Stimulated activated CD8-positive, alpha-beta memory T cell treated with anti-CD3 and anti-CD28 coated beads, Interleukin-7, amount 100 ng/mL, for 48 hours (primary cell): ENCODE results near the gene CLDN17.

Experiments
- DNase-seq, 2 donors: peaks; one replicate each; pipeline ENCODE4 v3.0.0-alpha.2; 2020; ENCODE audit warnings: low read depth in 1 of 2; ENCODE audit errors: extremely low read depth in 1 of 2

The CLDN17 gene, protein sequence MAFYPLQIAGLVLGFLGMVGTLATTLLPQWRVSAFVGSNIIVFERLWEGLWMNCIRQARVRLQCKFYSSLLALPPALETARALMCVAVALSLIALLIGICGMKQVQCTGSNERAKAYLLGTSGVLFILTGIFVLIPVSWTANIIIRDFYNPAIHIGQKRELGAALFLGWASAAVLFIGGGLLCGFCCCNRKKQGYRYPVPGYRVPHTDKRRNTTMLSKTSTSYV

DNA sequence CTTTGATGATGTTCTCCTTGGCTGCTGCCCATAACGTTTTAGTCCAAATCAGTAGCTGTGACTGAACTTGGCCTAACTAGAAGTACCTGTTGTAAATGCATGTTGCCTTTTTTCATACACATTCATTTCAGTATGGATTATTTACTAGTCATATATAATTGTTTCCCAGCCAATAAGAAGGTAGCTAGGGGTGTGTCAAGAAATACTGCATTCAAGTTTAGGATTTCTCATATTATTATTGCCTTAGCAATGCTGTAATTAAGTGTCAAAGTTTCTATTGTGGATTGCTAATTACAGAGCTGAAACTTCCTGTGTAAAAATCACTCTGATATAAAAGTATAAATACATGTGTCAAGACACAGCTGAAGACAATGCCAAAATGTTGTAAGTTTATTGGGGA lies at the start of gene CLDN17:
CLDN17 (minus strand) TSS at position 101 of the 400 bp plus-strand sequence. CDS start 188 bp downstream, outside the sequence.
- DNase-seq = no peak

DNA sequence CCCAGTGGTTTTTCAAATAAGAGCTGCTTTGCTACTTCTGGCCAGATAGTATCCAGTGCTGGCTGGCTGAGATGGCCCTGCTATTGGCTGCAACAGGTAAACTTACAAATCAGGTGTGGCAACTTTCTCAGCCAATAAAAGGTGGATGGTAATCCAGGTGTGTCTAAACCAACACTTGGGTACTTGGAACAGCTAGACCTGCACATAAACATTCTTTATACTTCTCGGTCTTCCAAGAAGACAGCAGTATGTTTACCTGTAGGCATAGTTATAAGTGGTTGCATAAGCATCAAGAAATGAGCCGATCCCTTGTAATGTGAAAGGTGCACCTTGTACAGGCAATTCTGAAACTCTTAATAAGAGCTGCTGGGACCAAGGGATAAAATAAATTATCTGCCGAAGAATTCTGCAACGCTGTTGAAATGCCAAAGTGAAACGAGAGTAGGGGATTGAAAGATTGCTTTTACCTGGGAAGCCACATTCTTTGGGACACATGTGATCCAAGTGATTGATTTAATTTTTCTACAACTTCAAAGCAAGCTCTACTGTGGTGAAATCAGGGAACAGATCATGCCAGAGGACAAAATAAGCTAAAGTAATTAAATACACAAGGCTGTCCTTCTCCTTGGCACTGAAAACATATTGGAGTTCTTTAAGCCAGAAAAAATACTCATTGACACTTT lies 49.6 kb upstream of the CLDN17 start, which contains the start of gene CLDN8:
CLDN8 (minus strand) TSS at position 57 of the 683 bp plus-strand sequence. CDS start 172 bp downstream, outside the sequence.
- DNase-seq = no peak

DNA sequence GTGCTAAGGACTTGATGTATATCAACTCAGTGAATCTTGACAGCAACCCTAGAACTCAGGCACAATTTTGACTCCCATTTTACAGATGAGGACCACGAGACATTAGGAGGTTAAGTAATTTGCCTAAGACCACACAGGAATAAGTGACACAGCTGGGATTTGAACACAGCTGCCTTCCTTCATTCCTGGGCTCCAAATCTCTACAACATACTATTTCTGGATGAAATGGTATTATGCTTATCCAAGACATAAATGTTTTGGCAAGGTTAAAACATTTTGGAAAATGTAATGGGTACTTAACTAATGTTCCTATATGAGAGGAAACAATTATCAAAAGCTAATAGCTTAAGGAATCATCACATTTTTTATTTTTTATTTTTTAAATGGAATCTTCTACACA lies 44.5 kb upstream of the CLDN17 start:
- DNase-seq = no peak

DNA sequence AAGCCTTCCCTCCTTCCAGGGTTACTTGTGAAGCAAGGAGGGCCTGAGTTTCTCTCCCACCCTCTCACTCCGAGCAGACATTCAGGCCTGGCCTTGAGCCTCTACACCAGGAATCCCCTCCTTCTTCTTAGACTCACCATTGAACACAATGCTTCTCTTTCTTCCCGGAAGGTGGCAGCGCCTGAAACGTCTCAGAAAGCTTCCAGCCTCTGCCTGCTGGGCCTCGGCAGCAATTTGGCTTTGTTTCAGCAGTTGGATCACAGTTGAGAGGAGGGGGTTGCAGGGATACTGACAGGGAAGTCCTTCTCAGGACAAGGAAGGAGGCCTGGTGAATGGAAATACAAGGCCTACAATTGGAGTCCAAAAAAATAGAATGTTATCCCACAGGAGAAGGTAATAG lies 43.0 kb upstream of the CLDN17 start:
- DNase-seq = no peak

DNA sequence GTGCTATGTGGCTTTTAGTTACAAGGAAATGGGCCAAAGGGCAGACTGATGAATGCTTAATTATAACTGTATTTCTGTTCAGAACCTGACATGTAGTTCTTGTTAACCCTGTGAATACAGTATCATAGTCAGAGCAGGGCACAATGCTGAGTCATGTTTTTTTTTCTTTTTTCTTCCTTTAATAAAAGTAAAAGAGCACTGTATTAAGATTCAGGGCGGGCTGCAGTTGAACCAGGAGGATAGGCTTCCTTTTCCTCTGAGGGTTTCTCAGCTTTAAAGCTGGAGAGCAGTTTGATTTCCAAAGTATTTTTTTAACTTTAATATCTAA lies 40.6 kb upstream of the CLDN17 start:
- no peak for DNase-seq

DNA sequence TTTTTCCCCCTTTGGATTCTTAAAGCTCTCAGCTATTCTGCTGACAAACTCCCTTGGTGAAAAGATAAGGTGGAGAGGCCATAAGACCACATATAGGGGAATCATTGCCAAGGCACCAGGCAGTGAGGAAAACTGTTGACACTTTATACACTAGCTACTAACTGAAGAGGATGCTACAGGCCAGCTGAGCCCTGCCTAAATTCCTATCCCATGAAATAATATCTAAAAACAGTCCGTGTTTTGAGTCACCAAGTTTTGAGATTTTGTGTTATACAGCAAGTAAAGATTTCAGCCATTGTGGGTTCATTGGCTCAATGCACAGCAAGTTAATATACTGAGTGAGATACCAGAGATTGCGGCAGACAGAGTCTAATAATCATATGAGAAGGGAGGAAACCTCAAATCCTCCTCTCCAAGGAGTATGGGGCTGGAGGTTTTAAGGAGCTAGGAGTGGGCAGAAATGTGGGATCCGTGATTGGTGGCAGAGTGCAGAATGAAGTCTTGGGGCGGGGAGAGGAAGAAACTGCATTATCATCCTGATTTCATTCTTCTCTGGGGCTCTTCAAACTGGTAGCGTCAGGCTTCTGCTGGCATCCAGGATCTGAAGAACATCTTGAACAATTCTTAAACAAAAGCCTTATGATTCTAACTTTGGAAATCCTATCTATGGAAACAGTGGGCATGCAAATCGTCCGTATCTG lies 40.1 kb upstream of the CLDN17 start:
- no peak for DNase-seq

DNA sequence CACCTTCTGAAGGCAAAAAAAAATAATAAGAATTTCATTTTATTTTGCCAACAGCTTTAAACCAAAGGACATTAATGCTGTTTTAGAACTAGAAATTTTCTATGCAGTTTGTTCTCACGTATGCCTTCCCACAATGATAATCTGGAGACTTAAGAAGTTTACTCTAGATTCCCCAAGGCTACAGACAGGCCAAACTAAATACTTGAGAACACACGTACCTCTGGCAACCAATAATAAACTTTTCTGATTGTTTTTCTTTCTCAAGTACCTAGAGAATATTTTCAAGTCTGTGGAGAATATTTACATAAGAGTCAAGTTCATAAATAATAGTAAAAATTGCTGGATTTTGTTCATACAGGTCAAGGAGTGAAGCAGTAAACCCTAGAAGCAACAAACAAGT lies 33.4 kb upstream of the CLDN17 start:
- DNase-seq = no peak

DNA sequence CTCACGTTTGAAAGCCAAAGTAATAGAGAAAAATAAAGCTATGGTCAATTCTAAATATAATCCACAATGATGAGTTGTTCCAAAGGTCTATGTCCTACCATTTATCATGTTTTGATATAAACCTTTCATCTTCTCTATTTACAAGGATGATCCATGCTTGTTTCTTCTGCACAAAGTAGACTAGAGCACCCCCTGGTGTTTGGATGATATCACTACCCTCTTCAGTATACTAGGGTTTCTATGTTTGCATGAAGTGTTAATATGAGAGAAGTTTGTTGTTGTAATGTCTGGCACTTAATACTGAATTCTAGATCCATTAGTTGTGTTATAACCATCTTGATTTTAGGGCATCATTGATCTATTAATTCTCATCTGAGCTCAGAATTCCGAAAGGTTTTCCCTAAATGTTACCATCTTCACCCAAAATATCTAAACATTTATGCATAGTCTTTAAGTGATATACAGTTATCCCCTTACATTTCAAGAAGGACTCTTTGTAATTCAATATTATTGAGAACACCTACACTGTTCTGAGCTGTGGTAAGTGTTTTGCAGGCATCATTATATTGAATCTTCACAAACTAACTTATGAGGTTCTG lies 28.2 kb upstream of the CLDN17 start:
- no peak for DNase-seq

DNA sequence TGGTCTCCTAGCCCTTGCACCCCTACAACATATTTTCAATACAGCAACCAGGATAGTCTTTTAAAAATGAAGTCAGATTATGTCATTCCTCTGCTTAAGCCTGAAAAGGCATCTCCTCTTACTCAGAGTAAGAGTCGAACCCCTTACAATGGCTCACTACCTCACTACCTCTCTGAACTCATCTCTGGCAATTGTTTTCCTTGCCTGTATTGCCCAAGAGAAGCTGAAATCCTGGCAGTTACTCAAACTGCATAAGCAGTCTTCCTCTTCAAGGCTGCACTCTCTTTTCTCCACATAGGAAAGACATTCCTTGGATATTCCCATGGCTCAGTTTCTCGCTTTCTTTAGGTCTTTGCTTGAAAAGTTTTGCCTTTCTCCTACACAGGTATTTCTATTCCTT lies 26.6 kb upstream of the CLDN17 start:
- DNase-seq = no peak

DNA sequence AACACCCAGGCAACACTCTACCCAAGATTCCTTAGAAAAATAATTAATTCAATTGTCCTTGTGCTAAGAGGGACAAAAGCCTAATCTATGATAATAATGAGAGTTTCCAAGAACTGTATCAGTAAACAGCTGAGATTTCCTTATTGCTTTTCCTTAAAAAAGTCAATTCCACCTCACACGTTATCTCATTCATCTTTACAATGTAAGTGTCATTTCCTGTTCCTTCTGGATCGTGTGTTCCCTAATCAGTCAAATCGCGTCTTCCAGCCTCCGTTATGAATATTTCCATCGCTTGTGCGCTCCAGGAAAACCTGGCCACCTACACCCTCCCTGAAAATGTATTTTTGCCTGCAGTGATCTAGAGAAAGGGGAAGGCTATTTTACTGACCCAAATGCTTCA lies 23.9 kb upstream of the CLDN17 start:
- no peak for DNase-seq

DNA sequence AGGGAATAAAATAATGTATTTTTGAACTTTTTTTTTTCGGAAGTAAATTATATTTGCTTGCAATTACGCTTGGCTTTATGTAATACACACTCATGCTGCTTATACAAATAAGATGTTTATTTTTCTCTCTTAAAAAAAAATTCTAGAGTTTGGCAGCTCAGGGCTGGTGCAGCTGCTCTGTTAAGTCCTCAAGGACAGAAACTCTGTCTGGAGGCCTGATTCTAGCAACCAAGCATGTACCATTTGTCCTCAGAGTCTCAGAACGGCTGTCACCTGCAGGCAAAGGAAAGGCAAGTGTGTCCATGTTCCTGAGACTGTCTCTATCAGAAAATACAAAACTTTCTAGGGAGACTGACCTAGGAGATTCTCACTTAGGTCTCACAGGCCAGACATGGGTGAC lies 23.2 kb upstream of the CLDN17 start:
- DNase-seq = no peak

DNA sequence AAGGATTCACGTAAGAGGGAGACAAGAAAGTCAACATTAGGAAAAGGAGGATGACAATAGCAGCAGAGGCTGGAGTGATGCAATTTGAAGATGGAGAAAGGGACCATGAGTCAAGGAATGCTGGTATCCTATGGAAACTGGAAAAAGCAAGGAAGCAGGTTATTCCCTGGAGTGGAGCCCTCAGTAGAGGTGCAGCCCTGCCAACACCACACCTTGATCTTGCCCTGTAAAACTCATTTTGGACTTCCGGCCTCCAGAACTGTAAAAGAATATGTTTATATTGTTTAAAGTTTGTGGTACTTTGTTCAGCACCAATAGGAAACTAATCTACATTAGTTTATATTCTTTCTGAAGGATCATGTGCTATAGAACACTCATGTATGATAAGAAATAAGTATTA lies 19.6 kb upstream of the CLDN17 start:
- no peak for DNase-seq

DNA sequence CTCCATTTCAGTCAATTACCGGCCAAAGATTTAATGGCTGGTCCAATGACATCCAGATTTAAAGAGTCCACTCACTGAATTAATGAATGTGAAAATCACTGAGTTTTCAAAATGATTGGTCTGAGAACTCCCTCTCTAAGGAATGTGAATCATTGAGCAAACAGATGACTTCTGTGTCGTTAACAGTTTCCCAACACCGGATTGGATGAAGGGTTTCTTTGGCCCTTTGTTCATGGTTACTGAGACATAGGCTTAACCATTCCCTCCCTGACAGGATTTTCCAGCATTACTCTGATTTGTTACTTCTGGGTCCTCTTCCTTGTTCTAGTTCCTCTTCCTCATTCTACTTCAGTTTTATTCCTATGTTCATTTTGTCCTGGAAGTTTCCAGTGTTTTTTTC lies 1.5 kb upstream of the CLDN17 start:
- no peak for DNase-seq

DNA sequence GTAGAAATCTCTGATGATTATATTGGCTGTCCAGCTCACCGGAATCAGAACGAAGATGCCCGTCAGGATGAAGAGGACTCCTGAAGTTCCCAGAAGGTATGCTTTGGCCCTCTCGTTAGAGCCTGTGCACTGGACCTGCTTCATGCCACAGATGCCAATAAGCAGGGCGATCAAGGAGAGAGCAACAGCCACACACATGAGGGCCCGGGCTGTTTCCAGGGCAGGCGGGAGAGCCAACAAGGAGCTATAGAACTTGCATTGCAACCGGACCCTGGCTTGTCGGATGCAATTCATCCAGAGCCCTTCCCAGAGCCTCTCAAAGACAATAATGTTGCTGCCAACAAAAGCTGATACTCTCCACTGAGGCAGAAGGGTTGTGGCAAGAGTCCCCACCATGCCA lies 434 bp downstream of the CLDN17 start:
- DNase-seq = no peak

DNA sequence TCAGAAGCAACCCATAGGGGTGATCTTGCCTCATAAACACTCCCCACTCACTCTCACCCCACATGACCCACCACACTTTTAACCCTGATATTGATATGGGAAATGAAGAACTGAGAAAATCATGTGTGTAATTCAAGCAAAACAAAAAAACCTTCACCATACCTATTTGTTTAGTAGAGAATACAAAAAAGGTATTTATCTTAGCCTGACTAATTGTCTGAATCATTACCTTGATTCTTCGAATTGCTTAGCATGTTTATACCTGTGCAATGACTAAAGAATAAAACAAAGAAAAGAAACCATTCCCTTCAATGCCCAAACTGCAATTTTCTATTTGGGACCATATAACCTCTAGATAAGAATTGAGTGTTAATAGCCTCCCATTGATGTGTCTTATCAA lies 1.8 kb downstream of the CLDN17 start:
- DNase-seq = no peak

DNA sequence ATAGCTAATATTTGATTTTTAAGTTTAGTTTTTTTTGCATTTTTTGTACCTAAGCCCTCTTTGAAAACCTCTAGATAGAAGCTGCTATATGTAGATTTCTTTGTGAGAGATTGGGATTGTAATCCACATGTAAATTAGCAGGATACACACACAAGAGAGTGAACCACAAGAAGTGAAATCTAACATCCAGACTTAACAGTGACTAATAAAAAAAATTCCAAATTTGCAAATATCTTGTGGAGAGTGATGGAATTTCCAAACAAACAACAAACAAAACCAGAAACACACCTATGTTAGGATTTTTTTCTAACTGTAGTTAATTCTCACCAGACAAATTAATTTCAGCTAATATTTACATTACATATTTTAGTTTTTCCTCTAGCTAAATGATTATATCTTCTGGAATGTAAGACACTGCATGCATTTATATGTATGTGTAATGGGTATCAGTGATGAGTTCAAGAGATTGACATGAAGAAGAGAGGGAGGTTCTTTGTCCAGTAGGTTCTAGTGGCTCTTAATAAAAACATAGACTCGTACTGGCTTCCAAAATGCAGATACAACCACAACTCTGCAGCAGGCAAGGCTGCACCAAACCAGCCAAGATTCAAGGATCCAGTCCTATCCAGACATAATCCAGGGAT lies 12.8 kb downstream of the CLDN17 start:
- no peak for DNase-seq

DNA sequence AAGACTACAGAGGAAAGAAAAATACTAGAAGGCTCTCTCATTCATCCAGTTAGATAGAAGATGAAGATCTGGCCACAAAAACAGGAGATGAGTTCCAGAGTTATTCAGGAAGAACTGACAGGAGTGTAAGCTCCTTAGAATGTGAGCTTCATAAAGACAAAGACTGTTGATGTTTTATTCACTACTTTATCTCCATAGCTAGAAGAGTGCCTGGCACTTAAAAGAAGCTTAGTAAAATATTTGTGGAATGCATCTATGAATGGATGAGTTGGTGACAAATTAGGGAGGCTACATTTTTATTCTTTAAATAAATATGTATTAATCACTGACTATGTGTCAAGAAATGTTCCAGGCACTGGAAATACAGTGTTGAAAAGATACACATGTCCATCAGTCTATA lies 13.8 kb downstream of the CLDN17 start:
- no peak for DNase-seq

DNA sequence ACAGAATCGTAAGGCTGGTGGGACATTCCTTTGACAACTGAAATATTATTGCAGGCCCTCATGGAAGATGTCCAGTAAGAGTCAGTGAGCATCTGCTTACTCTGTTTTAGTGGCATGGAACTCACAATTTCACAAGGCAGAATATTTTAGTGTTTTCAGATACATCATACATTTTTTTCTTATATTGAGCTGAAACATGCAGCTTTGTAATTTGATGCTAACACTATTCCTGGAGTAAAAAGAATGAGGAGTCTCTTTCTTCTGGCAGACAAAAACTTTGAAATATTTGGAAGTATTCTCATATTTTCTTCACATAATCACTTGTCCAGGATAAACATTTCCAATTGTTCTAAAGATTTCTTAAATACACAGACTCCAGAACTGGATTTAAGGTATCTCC lies 17.7 kb downstream of the CLDN17 start:
- no peak for DNase-seq

DNA sequence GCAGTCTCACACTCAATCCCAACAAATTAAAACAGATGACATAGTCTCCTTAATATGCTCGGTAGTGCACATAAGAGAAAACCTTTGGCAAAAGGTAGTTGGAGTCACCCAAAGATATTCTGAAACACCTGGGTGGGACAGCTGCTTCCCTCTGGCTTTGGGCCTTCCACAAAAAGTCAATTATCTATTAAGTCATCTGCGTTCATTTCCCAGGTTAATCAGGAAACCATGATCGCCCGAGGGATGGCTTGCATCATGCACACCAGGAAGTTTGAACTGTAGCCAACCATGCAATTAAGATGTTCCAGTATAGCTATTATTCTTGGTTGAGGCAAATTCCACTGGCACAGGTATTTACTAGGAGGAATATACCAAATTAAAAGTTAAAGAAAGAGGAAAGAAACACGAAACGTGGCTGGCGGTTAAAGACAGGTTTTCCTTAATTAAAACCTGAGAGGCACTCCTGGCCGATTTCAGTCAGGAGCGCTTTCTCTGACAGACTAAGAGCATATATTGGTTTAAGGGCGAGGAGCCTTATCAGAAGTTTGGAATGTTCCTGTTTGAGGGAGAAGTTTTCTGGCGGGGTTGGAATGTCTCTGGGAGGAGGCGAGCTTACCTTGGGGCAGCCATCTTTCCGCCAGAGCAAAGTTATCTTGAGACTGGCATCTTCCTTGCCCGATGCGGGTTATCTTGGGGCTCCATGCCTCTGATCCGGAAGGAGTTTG lies 19.9 kb downstream of the CLDN17 start:
- no peak for DNase-seq

DNA sequence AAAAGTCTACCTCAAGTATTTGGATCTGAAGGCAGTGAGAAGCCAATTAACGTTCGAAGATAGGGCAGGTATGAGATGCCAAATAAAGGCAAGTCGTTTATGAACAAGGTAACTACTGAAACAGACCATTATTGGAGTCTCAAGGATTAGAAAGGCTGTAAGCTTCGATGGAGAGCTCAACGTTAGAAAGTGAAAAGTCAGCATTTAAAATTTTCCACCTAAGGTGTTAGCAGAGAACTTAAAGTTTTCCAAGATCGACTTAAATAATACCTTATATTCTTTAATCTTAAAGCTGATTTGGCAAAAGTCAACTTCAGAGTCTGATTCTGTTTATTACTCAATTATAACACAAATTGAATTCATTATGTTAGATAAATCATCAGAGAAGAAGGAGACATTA lies 28.1 kb downstream of the CLDN17 start:
- no peak for DNase-seq

DNA sequence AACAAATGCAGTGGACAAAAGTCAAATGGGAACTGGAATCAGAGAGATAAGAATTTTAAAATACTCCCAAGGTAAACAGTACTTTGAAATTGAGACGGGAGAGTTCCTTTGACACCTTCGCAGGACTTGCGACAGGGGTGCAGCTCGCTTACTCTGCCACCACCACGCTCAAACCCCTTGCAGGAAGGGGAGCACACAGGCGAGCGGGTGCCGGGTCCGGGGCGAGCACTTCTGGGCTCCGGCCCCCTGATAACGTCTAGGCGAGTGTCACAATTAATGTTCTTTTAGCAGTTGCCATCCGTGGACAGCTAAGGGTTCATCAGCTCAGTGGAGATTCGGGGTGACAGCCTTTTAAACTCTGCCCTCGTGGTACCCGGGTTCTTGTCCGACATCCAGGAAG lies 37.4 kb downstream of the CLDN17 start:
- no peak for DNase-seq
